CD14-positive monocyte (primary cell): ENCODE data around the gene COG2. TPM values are rescaled to one million over a fixed set of nuclear protein-coding genes. Genes with fewer than 3 reads are reported as not detected.

ENCODE experiments used
- DNase-seq, 3 donors: peaks; one replicate each; pipeline ENCODE4 v3.0.0-alpha.2; 2011 to 2022
- H2AFZ ChIP-seq: 2 replicates; pipeline ENCODE4 v1.6.0; 2012; ENCODE audit warnings: mild to moderate bottlenecking, low read depth, low read length, inconsistent platforms; ENCODE audit not compliant: insufficient read depth, poor library complexity, severe bottlenecking
- H3K27ac ChIP-seq, 2 donors: 1 replicate in 1 of 2; 2 replicates in 1 of 2; pipeline ENCODE4 v1.5.1; 2012 to 2013; ENCODE audit warnings: low read length in 2 of 2, control low read depth in 1 of 2, inconsistent platforms in 1 of 2, low read depth in 1 of 2, mild to moderate bottlenecking in 1 of 2
- H3K27me3 ChIP-seq, 2 donors: one replicate each; pipeline versions ENCODE4 v1.6.0 to v1.6.1; 2011 to 2013; ENCODE audit warnings: low read length in 2 of 2; ENCODE audit not compliant: control insufficient read depth in 2 of 2, insufficient read depth in 2 of 2
- H3K36me3 ChIP-seq, 2 donors: replicated peaks in 1 of 2; 1 replicate in 1 of 2; 2 replicates in 1 of 2; pipeline versions ENCODE4 v1.5.1 to v1.6.1; 2012 to 2013; ENCODE audit warnings: low read length in 2 of 2, control low read depth in 1 of 2, inconsistent platforms in 1 of 2, mild to moderate bottlenecking in 1 of 2; ENCODE audit not compliant: insufficient read depth in 2 of 2, control insufficient read depth in 1 of 2
- H3K4me1 ChIP-seq, 2 donors: 1 replicate in 1 of 2; 2 replicates in 1 of 2; pipeline versions ENCODE4 v1.5.1 to v1.6.1; 2012 to 2013; ENCODE audit warnings: low read length in 2 of 2, control low read depth in 1 of 2, inconsistent platforms in 1 of 2, mild to moderate bottlenecking in 1 of 2, moderate library complexity in 1 of 2; ENCODE audit not compliant: insufficient read depth in 2 of 2, control insufficient read depth in 1 of 2
- H3K4me2 ChIP-seq: replicated peaks from 2 replicates; pipeline ENCODE3; 2012; ENCODE audit warnings: low read length, moderate library complexity, mild to moderate bottlenecking; ENCODE audit not compliant: poor library complexity, severe bottlenecking; ENCODE audit errors: extremely low read depth
- H3K4me3 ChIP-seq, 3 experiments: fragments of 200-600 bp in 1 of 3; sonication (generic) in 1 of 3; replicated peaks in 1 of 3; 1 replicate in 2 of 3; 2 replicates in 1 of 3; pipeline ENCODE4 v1.5.1; 2011 to 2013; ENCODE audit warnings: low read length in 3 of 3, mild to moderate bottlenecking in 3 of 3, control low read depth in 2 of 3, low read depth in 2 of 3, inconsistent platforms in 1 of 3, moderate library complexity in 1 of 3
- H3K79me2 ChIP-seq: 2 replicates; pipeline ENCODE4 v1.6.0; 2012; ENCODE audit warnings: mild to moderate bottlenecking, control low read depth, inconsistent platforms, low read length, moderate library complexity; ENCODE audit not compliant: insufficient read depth
- H3K9ac ChIP-seq: 2 replicates; pipeline ENCODE4 v1.6.0; 2017; ENCODE audit warnings: low read length, mild to moderate bottlenecking; ENCODE audit not compliant: insufficient read depth, poor library complexity, severe bottlenecking
- H3K9me3 ChIP-seq, 2 donors: replicated peaks in 1 of 2; 1 replicate in 1 of 2; 2 replicates in 1 of 2; pipeline versions ENCODE4 v1.5.1 to v1.6.1; 2012 to 2013; ENCODE audit warnings: low read length in 2 of 2, control low read depth in 1 of 2; ENCODE audit not compliant: control insufficient read depth in 1 of 2, insufficient read depth in 1 of 2
- H4K20me1 ChIP-seq: 2 replicates; pipeline ENCODE4 v1.6.0; 2012; ENCODE audit warnings: mild to moderate bottlenecking, low read length, control low read depth, moderate library complexity; ENCODE audit not compliant: insufficient read depth
- H3K27ac Mint-ChIP-seq, 7 donors: one replicate each; pipeline ENCODE4 v1.8.0; 2020; ENCODE audit warnings: mild to moderate bottlenecking in 7 of 7, mixed read lengths in 7 of 7, moderate library complexity in 6 of 7, inconsistent platforms in 2 of 7
- H3K27me3 Mint-ChIP-seq, 3 donors: one replicate each; pipeline ENCODE4 v1.8.0; 2021 to 2022; ENCODE audit warnings: low read depth in 3 of 3, mild to moderate bottlenecking in 3 of 3, mixed read lengths in 3 of 3, moderate library complexity in 3 of 3, inconsistent platforms in 1 of 3
- H3K36me3 Mint-ChIP-seq, 2 donors: one replicate each; pipeline ENCODE4 v1.8.0; 2020; ENCODE audit warnings: mixed read lengths in 2 of 2, inconsistent platforms in 1 of 2, mild to moderate bottlenecking in 1 of 2
- H3K4me1 Mint-ChIP-seq: one replicate; pipeline ENCODE4 v1.8.0; 2020; ENCODE audit warnings: mild to moderate bottlenecking, mixed read lengths
- H3K4me3 Mint-ChIP-seq, 2 donors: one replicate each; pipeline ENCODE4 v1.8.0; 2020; ENCODE audit warnings: mild to moderate bottlenecking in 2 of 2, mixed read lengths in 2 of 2, moderate library complexity in 1 of 2
- H3K9me3 Mint-ChIP-seq, 7 donors: one replicate each; pipeline ENCODE4 v1.8.0; 2020 to 2022; ENCODE audit warnings: mixed read lengths in 7 of 7, mild to moderate bottlenecking in 6 of 7, moderate library complexity in 6 of 7, inconsistent platforms in 2 of 7
- WGBS: methylation state at CpG from one replicate; pipeline ENCODE4 v1.1.5; 2013; ENCODE audit warnings: missing lambda C conversion rate; ENCODE audit not compliant: insufficient coverage; 5-methylcytosine and 5-hydroxymethylcytosine counted together
- intact Hi-C, 2 donors: fragments of 100-400 bp; cut with micrococcal nuclease; formaldehyde crosslinking; loops; one replicate each; pipeline versions ENCODE4 v1.15.0 to v1.15.1; 2023
- polyA plus RNA-seq, 3 donors: library from polyadenylated mRNA; depleted of rRNA in 1 of 3; unstranded in 2 of 3; stranded (reverse) in 1 of 3; fragments of 300-500 nt in 2 of 3; fragments of >200 nt in 1 of 3; fragmentation: Illumina TruSeq in 2 of 3; gene quantifications; 1 replicate in 2 of 3; 2 replicates in 1 of 3; pipeline ENCODE4 v1.2.3, GENCODE V29; 2012 to 2021
- TF ChIP-seq, protein P1 (sequence below): fragments of 200-600 bp; IDR thresholded peaks from one replicate; pipeline ENCODE4 v1.8.0; 2022; ENCODE audit warnings: antibody characterized with exemption, mild to moderate bottlenecking

COG2 gene
- polyA plus RNA-seq, 3 donors: 16.7 to 30.4 (median 24.7) TPM

DNA sequence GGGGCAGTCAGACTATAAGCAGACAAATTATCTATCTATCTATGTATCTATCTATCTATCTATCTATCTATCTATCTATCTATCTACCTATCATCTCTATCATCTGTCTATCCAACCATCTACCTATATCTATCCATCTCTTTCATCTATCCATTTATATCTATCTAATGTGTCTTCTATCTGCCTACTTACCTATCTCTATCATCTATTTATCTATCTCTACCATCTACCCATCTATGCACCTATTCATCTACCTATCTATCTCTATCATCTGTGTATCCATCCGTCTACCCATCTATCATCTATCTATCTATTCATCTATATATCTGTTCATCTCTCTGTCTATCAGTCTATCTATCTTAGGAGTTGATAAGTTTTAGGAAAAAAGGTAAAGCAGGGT lies 10.8 kb upstream of the COG2 start:
- Histone ChIP-seq H3K4me2 (no peak overlapping the region), H3K79me2 (no peaks in the 10 kb centered on the region), H2AFZ (no peak overlapping the region), H3K4me1 (no peaks in the 10 kb centered on the region), H3K9me3 (no peaks in the 10 kb centered on the region), H3K9ac (no peak overlapping the region), H3K36me3 (no peaks in the 10 kb centered on the region), H3K27me3 (peaks cover 0 to 5% of the 10 kb centered on the region in 2 donors), H4K20me1 (no peaks in the 10 kb centered on the region), H3K4me3 (no peak overlapping the region), H3K27ac (no peak overlapping the region)
- Mint-ChIP-seq H3K27me3 (peaks cover 4 to 8% (median 8%) of the 10 kb centered on the region in 3 donors), H3K27ac (no peak overlapping the region), H3K4me1 (no peaks in the 10 kb centered on the region), H3K9me3 (no peaks in the 10 kb centered on the region), H3K4me3 (no peak overlapping the region), H3K36me3 (no peaks in the 10 kb centered on the region)
- TF ChIP-seq, protein P1, sequence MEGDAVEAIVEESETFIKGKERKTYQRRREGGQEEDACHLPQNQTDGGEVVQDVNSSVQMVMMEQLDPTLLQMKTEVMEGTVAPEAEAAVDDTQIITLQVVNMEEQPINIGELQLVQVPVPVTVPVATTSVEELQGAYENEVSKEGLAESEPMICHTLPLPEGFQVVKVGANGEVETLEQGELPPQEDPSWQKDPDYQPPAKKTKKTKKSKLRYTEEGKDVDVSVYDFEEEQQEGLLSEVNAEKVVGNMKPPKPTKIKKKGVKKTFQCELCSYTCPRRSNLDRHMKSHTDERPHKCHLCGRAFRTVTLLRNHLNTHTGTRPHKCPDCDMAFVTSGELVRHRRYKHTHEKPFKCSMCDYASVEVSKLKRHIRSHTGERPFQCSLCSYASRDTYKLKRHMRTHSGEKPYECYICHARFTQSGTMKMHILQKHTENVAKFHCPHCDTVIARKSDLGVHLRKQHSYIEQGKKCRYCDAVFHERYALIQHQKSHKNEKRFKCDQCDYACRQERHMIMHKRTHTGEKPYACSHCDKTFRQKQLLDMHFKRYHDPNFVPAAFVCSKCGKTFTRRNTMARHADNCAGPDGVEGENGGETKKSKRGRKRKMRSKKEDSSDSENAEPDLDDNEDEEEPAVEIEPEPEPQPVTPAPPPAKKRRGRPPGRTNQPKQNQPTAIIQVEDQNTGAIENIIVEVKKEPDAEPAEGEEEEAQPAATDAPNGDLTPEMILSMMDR: no peak
- WGBS: no CpG with 5 or more reads among the region's 1 CpG
- intact Hi-C loops: no loop called here
- no peak for DNase-seq

DNA sequence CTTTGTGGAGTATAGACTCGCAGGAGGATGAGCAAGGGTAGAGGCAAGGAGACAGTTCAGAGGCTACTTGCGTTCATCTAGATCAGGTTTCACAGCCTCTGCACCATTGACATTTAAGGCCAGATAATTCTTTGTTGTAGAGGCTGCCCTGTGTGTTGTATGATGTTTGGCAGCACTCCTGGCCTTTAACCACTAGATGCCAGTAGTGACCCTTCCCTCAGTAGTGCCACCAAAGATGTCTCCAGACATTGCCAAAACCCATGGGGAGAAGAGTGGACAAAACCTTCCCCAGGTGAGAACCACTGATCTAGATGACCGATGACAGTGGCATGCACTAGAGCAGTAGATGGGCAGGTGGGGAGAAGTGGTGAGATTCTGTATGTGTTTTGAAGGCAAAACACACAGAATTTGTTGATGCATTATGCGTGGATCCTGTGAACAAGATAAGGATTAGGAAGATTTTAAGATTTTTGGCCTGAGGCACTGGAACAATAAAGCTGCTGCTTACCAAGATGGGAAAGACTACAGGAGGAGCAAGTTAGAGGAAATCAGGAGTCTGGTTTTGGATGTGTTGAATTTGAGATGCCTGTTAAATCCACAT lies 9.9 kb upstream of the COG2 start:
- Histone ChIP-seq H3K4me3 (no peak overlapping the region), H2AFZ (no peak overlapping the region), H4K20me1 (no peaks in the 10 kb centered on the region), H3K4me2 (no peak overlapping the region), H3K9ac (no peak overlapping the region), H3K4me1 (no peaks in the 10 kb centered on the region), H3K79me2 (no peaks in the 10 kb centered on the region), H3K27ac (no peak overlapping the region), H3K36me3 (no peaks in the 10 kb centered on the region), H3K27me3 (peaks cover 1 to 11% of the 10 kb centered on the region in 2 donors), H3K9me3 (no peaks in the 10 kb centered on the region)
- no peaks in the 10 kb centered on the region for H3K36me3 Mint-ChIP-seq
- H3K4me1 Mint-ChIP-seq: no peaks in the 10 kb centered on the region
- TF ChIP-seq, protein P1: peak; percentile 52
- H3K27ac Mint-ChIP-seq: no peak overlapping the region
- no peaks in the 10 kb centered on the region for H3K9me3 Mint-ChIP-seq
- no peak overlapping the region for H3K4me3 Mint-ChIP-seq
- 87% methylated on average over 3 of the region's 4 CpGs for WGBS
- peaks cover 9 to 15% (median 12%) of the 10 kb centered on the region in 3 donors for H3K27me3 Mint-ChIP-seq
- peak in 2 of 3 donors; percentile 14 for DNase-seq
- intact Hi-C loops: no loop called here
